Esophagus squamous epithelium (tissue), 4 donors: ENCODE data around the gene PKD1.
"Not testable (repeated sequence)": the region's sequence is repeated elsewhere in the genome, so short reads cannot be mapped to it uniquely, and the experiment has no call there.

ENCODE experiments used
- CTCF ChIP-seq, 6 experiments: fragments of 450-650 bp in 4 of 6; fragments of 200-600 bp in 2 of 6; sonication (generic) in 2 of 6; IDR thresholded peaks; one replicate each; pipeline ENCODE4 v1.5.1; 2016 to 2019; ENCODE audit warnings: antibody characterized with exemption in 6 of 6, mild to moderate bottlenecking in 4 of 6, moderate library complexity in 4 of 6
- POLR2A ChIP-seq, 4 donors: fragments of 450-650 bp; IDR thresholded peaks; one replicate each; pipeline ENCODE4 v1.6.1; 2017; ENCODE audit warnings: antibody characterized with exemption in 4 of 4, mild to moderate bottlenecking in 4 of 4, moderate library complexity in 3 of 4

DNA sequence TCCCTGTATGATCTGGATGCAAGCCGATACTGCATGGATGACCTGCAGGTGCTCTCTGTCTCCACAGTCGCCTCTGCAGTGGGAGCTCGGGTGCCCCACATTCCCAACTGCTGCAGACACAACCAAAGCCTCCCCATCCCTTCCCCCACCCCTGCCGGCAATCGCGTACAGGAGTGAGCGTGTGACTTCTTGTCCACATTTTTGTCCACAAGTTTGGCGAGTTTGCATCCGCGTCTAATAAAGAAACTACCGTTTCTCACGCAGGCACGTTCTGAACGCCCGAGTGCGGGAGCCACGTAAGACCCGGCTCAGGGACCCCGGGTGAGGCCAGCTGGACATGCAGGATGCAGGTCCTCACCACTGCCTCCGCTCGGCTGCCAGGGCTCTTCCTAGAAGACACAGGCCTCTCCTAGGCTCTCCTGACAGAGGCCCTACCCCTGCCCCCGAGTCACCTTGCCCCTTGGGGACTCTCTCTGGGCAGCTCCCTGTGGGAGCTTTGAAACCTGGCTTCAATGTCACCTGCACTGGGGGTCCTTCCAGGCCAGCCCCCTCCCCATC, 5.7 kb downstream of the PKD1 start:
- TF ChIP-seq POLR2A, CTCF (IDR thresholded peaks at IDR 0.05): not testable (repeated sequence)
